ENCODE data around the gene CDCA8.

CDCA8 gene

GRCh38 chr1:37739222-37739621, 46.9 kb downstream of the CDCA8 start:
- TF ChIP-seq, protein P1, sequence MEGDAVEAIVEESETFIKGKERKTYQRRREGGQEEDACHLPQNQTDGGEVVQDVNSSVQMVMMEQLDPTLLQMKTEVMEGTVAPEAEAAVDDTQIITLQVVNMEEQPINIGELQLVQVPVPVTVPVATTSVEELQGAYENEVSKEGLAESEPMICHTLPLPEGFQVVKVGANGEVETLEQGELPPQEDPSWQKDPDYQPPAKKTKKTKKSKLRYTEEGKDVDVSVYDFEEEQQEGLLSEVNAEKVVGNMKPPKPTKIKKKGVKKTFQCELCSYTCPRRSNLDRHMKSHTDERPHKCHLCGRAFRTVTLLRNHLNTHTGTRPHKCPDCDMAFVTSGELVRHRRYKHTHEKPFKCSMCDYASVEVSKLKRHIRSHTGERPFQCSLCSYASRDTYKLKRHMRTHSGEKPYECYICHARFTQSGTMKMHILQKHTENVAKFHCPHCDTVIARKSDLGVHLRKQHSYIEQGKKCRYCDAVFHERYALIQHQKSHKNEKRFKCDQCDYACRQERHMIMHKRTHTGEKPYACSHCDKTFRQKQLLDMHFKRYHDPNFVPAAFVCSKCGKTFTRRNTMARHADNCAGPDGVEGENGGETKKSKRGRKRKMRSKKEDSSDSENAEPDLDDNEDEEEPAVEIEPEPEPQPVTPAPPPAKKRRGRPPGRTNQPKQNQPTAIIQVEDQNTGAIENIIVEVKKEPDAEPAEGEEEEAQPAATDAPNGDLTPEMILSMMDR (IDR thresholded peaks at IDR 0.05; ENCODE audit: control insufficient read depth, insufficient read depth, low read depth, low read length, missing control alignments), result no peak
- no peak for DNase-seq (ENCODE audit: low read depth)
- no peak overlapping the region for H3K4me3 ChIP-seq (ENCODE audit: control insufficient read depth, low read depth, low read length)

DNA sequence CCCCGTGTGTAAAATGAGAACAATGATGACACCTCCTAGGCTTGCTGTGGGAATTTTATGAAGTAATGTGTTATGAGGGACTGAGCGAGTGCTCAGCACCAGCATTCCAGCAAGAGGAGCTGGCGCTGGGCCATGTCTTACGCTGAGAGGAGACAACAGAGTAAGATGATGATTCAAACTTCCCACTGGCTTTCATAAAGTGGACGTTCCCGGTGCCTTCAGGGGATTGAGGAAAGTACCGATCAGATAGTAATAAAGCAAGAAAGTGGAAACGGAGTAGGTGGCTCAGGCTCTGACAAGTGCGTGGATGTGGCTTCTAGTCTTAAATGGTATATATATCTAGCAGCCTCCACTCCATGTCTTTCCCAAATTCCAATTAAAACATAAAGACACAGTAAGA, 48.8 kb downstream of the CDCA8 start:
- DNase-seq (ENCODE audit: low read depth), result peak; percentile 18
- TF ChIP-seq, protein P1 (IDR thresholded peaks at IDR 0.05; ENCODE audit: control insufficient read depth, insufficient read depth, low read depth, low read length, missing control alignments), result no peak
- H3K4me3 ChIP-seq (ENCODE audit: control insufficient read depth, low read depth, low read length), result no peak overlapping the region

GRCh38 chr1:37741662-37742061, 49.3 kb downstream of the CDCA8 start:
- TF ChIP-seq, protein P1 (IDR thresholded peaks at IDR 0.05; ENCODE audit: control insufficient read depth, insufficient read depth, low read depth, low read length, missing control alignments), result no peak
- H3K4me3 ChIP-seq (ENCODE audit: control insufficient read depth, low read depth, low read length), result no peak overlapping the region
- no peak for DNase-seq (ENCODE audit: low read depth)

DNA sequence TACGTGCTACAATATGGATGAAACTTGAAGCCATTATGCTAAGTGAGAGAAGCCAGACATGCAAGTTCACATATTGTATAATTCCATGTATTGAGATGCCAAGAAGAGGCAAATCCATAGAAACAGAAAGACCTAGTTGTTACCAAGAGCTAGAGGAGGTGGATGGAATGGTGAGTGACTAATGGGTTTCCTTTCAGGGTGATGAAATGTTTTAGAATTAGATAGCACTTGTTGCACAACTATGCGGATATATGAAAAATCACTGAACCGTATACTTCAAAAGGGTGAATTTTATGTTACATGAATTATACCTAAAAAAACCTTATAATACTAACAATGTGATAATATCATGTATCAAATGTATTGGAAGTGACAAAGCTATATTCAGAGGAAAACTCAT, 54.5 kb downstream of the CDCA8 start:
- TF ChIP-seq, protein P1 (IDR thresholded peaks at IDR 0.05; ENCODE audit: control insufficient read depth, insufficient read depth, low read depth, low read length, missing control alignments), result no peak
- DNase-seq (ENCODE audit: low read depth), result no peak
- H3K4me3 ChIP-seq (ENCODE audit: control insufficient read depth, low read depth, low read length), result no peak overlapping the region

DNA sequence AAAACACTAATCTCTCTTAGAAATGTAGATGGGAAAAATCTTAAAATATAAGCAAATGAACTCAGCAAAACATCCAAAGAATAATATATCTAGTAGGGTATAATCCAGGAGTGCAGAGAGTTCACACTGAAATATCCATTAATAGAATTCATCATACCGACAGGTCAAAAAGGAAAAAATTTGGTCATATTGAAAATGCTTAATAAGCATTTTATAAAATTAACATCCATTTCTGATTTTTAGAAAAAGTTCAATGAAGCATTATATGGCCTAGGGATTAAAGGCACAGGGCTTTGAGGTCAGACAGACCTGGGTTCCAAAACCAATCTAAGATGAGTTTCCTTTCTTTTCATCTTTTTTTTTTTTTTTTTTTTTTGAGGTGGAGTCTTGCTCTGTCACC, 56.2 kb downstream of the CDCA8 start:
- no peak overlapping the region for H3K4me3 ChIP-seq (ENCODE audit: control insufficient read depth, low read depth, low read length)
- DNase-seq (ENCODE audit: low read depth), result no peak
- TF ChIP-seq, protein P1 (IDR thresholded peaks at IDR 0.05; ENCODE audit: control insufficient read depth, insufficient read depth, low read depth, low read length, missing control alignments), result no peak

- TF ChIP-seq, protein P1 (IDR thresholded peaks at IDR 0.05; ENCODE audit: control insufficient read depth, insufficient read depth, low read depth, low read length, missing control alignments), result no peak
- no peak for DNase-seq (ENCODE audit: low read depth)
- no peak overlapping the region for H3K4me3 ChIP-seq (ENCODE audit: control insufficient read depth, low read depth, low read length)
Measured at GRCh38 chr1:37752213-37752582, 59.9 kb downstream of the CDCA8 start.
